Caco-2 (cell line): ENCODE measurements around the gene JAKMIP3. TPM values are rescaled to one million over a fixed set of nuclear protein-coding genes. Genes with fewer than 3 reads are reported as not detected.

Experiments used
- BruUV-seq: library from RNA; stranded (reverse); fragments of 400-500 nt; replicated peaks from 2 replicates; lab custom pipeline; 2021; lab: Mats Ljungman, UMichigan
- CTCF ChIA-PET: fragments of 300-600 bp; sonication (Branson Sonifier 250); formaldehyde crosslinking; loops from one replicate; lab custom pipeline; 2022; ENCODE audit warnings: antibody characterized with exemption; lab: Charles Lee
- POLR2A ChIA-PET: fragments of 300-600 bp; sonication (Branson Sonifier 250); formaldehyde crosslinking; loops from one replicate; lab custom pipeline; 2022; ENCODE audit warnings: antibody characterized with exemption; lab: Charles Lee
- DNase-seq, 2 experiments: peaks; one replicate each; pipeline versions ENCODE4 v3.0.0 to v3.0.0-alpha.2; 2020 to 2022
- H3K27me3 ChIP-seq: replicated peaks from 2 replicates; pipeline ENCODE4 v1.6.0; 2011; ENCODE audit warnings: low read length; ENCODE audit not compliant: control insufficient read depth, insufficient read depth
- H3K36me3 ChIP-seq: 2 replicates; pipeline ENCODE4 v1.5.1; 2011; ENCODE audit warnings: low read length; ENCODE audit not compliant: control insufficient read depth, insufficient read depth
- H3K4me1 ChIP-seq: fragments of 250-450 bp; sonication (Bioruptor Pico); 2 replicates; pipeline ENCODE4 v1.5.1; 2020; ENCODE audit warnings: mild to moderate bottlenecking
- H3K4me3 ChIP-seq: 2 replicates; pipeline ENCODE4 v1.5.1; 2011; ENCODE audit warnings: low read depth, mild to moderate bottlenecking, control low read depth, low read length
- H3K9me3 ChIP-seq: fragments of 250-450 bp; sonication (Bioruptor Pico); 2 replicates; pipeline ENCODE4 v1.5.1; 2020; ENCODE audit warnings: mild to moderate bottlenecking, moderate library complexity
- H3K27ac Mint-ChIP-seq: one replicate; pipeline ENCODE4 v1.8.0; 2022; ENCODE audit warnings: mixed read lengths; ENCODE audit not compliant: unreplicated experiment
- H3K27me3 Mint-ChIP-seq: one replicate; pipeline ENCODE4 v1.8.0; 2022; ENCODE audit warnings: mixed read lengths; ENCODE audit not compliant: insufficient read depth, unreplicated experiment
- H3K36me3 Mint-ChIP-seq: one replicate; pipeline ENCODE4 v1.8.0; 2022; ENCODE audit warnings: mild to moderate bottlenecking, mixed read lengths; ENCODE audit not compliant: insufficient read depth, unreplicated experiment
- H3K4me1 Mint-ChIP-seq: one replicate; pipeline ENCODE4 v1.8.0; 2022; ENCODE audit warnings: low read depth, mixed read lengths; ENCODE audit not compliant: unreplicated experiment
- H3K4me3 Mint-ChIP-seq: one replicate; pipeline ENCODE4 v1.8.0; 2022; ENCODE audit warnings: mild to moderate bottlenecking, moderate library complexity, mixed read lengths; ENCODE audit not compliant: unreplicated experiment
- H3K9me3 Mint-ChIP-seq: one replicate; pipeline ENCODE4 v1.8.0; 2022; ENCODE audit warnings: mixed read lengths; ENCODE audit not compliant: unreplicated experiment
- CTCF ChIP-seq, 2 experiments: fragments of 200-600 bp in 1 of 2; IDR thresholded peaks; 1 replicate in 1 of 2; 2 replicates in 1 of 2; pipeline versions ENCODE4 v1.5.1 to v1.8.0; 2011 to 2022; ENCODE audit warnings: antibody characterized with exemption in 1 of 2, control low read depth in 1 of 2, inconsistent platforms in 1 of 2, low read depth in 1 of 2, low read length in 1 of 2, mild to moderate bottlenecking in 1 of 2, moderate library complexity in 1 of 2; ENCODE audit not compliant: insufficient read depth in 1 of 2, severe bottlenecking in 1 of 2, unreplicated experiment in 1 of 2
- intact Hi-C: fragments of 100-400 bp; cut with micrococcal nuclease; formaldehyde crosslinking; loops from one replicate; pipeline ENCODE4 v1.10.0; 2022; ENCODE audit not compliant: unreplicated experiment
- total RNA-seq: library from RNA; stranded (reverse); gene quantifications from 2 replicates; pipeline ENCODE4 v1.2.3, GENCODE V29; 2022

JAKMIP3 gene
- total RNA-seq, 1 experiment from 2014 or later: 0.50 TPM

GRCh38 chr10:132105302-132105995 is 39.7 kb downstream of the JAKMIP3 start:
- TF ChIP-seq CTCF (IDR thresholded peaks at IDR 0.05; ENCODE audit: insufficient read depth in 1 of 2, low read depth in 1 of 2, low read length in 1 of 2, severe bottlenecking in 1 of 2, unreplicated experiment in 1 of 2): no peak
- Mint-ChIP-seq H3K27ac (no peak overlapping the region), H3K27me3 (no peaks in the 10 kb centered on the region), H3K4me1 (no peaks in the 10 kb centered on the region), H3K36me3 (no peaks in the 10 kb centered on the region), H3K9me3 (no peaks in the 10 kb centered on the region), H3K4me3 (no peak overlapping the region)
- Histone ChIP-seq H3K4me1 (no peaks in the 10 kb centered on the region), H3K4me3 (no peak overlapping the region), H3K9me3 (no peaks in the 10 kb centered on the region), H3K36me3 (no peaks in the 10 kb centered on the region), H3K27me3 (no peaks in the 10 kb centered on the region)
- intact Hi-C loops: no loop called here
- ChIA-PET POLR2A (no interaction called here), CTCF (no interaction called here)
- DNase-seq: peak in 1 of 2 experiments; percentile 14
- no TSS peak for BruUV-seq

- H3K9me3 Mint-ChIP-seq: no peaks in the 10 kb centered on the region
- H3K36me3 ChIP-seq: no peaks in the 10 kb centered on the region
- no peaks in the 10 kb centered on the region for H3K9me3 ChIP-seq
- no peak overlapping the region for H3K27ac Mint-ChIP-seq
- no peaks in the 10 kb centered on the region for H3K27me3 Mint-ChIP-seq
- peak in 1 of 2 experiments; percentile 24 for DNase-seq
- TF ChIP-seq CTCF (IDR thresholded peaks at IDR 0.05; ENCODE audit: insufficient read depth in 1 of 2, low read depth in 1 of 2, low read length in 1 of 2, severe bottlenecking in 1 of 2, unreplicated experiment in 1 of 2): no peak
- no peak overlapping the region for H3K4me3 Mint-ChIP-seq
- no TSS peak for BruUV-seq
- H3K27me3 ChIP-seq: no peaks in the 10 kb centered on the region
- CTCF ChIA-PET: no interaction called here
- intact Hi-C loops: no loop called here
- no peaks in the 10 kb centered on the region for H3K36me3 Mint-ChIP-seq
- H3K4me1 ChIP-seq: no peaks in the 10 kb centered on the region
- POLR2A ChIA-PET: no interaction called here
- no peaks in the 10 kb centered on the region for H3K4me1 Mint-ChIP-seq
- no peak overlapping the region for H3K4me3 ChIP-seq
These were observed 40.7 kb downstream of the JAKMIP3 start for GRCh38 chr10:132106431-132106830.

GRCh38 chr10:132107186-132107948 is 41.6 kb downstream of the JAKMIP3 start:
- Histone ChIP-seq H3K4me1 (no peaks in the 10 kb centered on the region), H3K9me3 (no peaks in the 10 kb centered on the region), H3K4me3 (no peak overlapping the region), H3K27me3 (no peaks in the 10 kb centered on the region), H3K36me3 (no peaks in the 10 kb centered on the region)
- intact Hi-C loops: no loop called here
- Mint-ChIP-seq H3K27me3 (no peaks in the 10 kb centered on the region), H3K4me1 (peaks cover 7% of the 10 kb centered on the region), H3K9me3 (no peaks in the 10 kb centered on the region), H3K4me3 (no peak overlapping the region), H3K36me3 (no peaks in the 10 kb centered on the region), H3K27ac (no peak overlapping the region)
- BruUV-seq: no TSS peak
- TF ChIP-seq CTCF (IDR thresholded peaks at IDR 0.05; ENCODE audit: insufficient read depth in 1 of 2, low read depth in 1 of 2, low read length in 1 of 2, severe bottlenecking in 1 of 2, unreplicated experiment in 1 of 2): no peak
- ChIA-PET CTCF (no interaction called here), POLR2A (no interaction called here)
- peak in 1 of 2 experiments; percentile 21 for DNase-seq
